ENCODE results near the gene SPATS1. TPM values are rescaled to one million over a fixed set of nuclear protein-coding genes. Genes with fewer than 3 reads are reported as not detected.

SPATS1 gene, protein sequence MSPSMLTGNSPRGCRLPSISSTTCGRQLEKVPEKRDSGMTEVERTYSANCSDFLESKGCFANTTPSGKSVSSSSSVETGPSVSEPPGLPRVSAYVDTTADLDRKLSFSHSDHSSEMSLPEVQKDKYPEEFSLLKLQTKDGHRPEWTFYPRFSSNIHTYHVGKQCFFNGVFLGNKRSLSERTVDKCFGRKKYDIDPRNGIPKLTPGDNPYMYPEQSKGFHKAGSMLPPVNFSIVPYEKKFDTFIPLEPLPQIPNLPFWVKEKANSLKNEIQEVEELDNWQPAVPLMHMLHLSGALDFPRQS
- not detected in 2 replicates for total RNA-seq (ENCODE audit: low replicate concordance)

DNA sequence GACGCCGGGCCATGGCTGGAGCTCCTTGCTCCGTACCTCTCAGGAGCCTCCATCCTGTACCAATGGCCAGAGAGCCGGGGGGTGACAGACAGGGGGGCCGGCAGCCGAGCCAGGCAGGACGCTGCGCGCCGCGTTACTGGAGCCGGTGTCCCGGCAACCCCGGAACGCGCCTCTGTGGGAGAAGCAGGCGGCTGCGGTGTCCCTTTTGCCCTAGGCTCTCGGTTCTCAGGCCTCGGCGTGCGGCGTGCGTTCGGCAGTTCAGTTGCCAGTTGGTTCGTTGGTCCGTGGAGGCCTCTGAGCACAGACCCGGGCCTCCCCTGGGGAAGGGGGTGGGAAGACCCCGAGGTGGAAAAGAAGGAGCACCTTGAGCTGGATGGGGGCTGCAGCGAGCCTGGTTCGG is at the start of gene SPATS1:
TSS of gene SPATS1 (plus strand) at position 162 of the 400 bp plus-strand sequence. CDS start 446 bp downstream, outside the sequence.

DNA sequence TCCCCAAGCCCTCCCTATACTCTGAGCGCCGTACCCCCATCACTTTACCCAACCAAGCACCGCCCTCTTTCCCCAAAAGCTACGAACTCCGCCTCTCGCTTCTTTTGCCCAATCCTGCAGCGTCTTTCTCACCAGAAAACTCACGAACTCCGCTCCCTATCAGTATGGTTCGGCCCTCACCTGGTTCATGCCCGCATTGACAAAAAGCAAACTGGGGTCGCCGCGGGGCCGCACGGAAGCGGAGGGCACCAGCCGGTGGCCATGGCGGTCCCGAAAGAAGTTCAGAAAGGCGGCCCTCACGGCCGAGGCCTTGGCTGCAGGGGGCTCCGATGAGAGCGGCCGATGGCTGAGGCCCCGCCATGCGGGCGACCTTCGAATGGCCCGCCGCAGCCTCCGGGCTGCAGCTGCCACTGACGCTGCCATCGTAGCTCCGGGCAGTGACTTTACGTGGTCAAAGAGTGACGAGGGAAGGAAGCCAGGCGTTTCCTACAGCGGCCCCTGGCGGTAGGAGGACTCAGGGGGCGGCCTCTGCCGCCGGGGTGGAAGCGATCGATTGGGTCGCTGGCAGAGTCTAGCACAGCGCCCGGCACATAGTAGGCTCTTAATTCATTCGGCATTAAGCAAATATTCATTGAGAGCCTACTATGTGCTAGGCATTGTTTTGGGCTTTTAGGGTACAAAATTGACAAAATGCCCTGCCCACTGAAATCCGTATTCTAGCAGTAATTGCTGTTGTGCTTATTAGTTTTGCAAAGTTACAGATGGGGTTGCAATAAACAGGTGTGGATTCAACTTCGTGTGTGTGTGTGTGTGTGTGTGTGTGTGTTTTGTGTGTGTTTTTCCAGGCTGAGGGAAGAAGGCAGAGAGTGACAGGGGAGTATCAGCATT is 29.3 kb upstream of the SPATS1 start, which contains the start of gene AARS2:
TSS of gene AARS2 (minus strand) at position 447 of the 888 bp plus-strand sequence. CDS start at position 423, 24 bp downstream.

DNA sequence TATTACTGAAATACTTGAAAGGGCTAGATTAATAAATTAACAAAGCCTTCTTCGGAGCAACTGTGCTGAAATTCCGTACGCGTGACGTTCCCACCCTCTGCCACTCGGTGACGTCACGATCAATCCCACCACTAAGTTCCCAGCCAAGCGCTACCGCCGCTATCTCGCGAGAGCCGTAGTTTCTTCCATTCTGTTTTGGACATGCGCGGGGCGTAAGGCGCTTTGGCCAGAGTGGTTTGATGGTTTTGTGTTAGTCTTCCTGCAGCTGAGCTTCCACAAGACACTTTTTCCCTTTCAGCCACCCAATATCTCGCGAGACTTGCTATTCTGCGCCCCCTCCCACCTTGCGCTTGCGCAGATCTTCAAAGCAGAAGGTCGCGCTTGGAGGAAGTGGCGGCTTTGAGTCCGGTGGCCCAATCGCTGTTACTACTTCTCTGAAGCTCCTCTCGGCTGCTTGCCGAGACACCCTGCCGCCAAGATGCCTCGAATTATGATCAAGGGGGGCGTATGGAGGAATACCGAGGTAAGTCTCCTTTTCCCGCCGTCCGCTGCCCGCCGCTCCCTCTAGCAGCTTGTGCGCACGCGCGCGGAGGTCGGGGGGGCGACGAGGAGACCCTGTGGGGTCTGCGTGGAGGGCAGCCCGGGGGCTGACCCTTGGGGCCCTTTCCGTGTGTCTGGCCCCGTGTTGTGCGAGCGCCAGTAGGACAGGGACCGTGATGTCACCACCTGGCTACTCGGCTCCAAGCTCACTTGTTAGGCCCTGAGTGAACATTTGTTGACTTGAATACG is 45.1 kb downstream of the SPATS1 start, which contains the start of gene CDC5L:
TSS of gene CDC5L (plus strand) at position 361 of the 789 bp plus-strand sequence. CDS start at position 479, 118 bp downstream.

Other genes starting within 250 kb of the SPATS1 start
- gene MRPL14, start 215.2 kb upstream of the SPATS1 start, total RNA-seq (ENCODE audit: low replicate concordance): 23.5 and 52.8 TPM in 2 replicates
- 14.3 and 24.2 TPM in 2 replicates for gene TMEM63B, start 215.1 kb upstream of the SPATS1 start, total RNA-seq (ENCODE audit: low replicate concordance)
- not detected in 2 replicates for gene CAPN11, start 183.8 kb upstream of the SPATS1 start, total RNA-seq (ENCODE audit: low replicate concordance)
- 0.12 TPM in 1 of 2 replicates, not detected in the other for gene MYMX, start 125.7 kb upstream of the SPATS1 start, total RNA-seq (ENCODE audit: low replicate concordance)
- gene SLC29A1, start 119.1 kb upstream of the SPATS1 start, total RNA-seq (ENCODE audit: low replicate concordance): 12.3 and 14.6 TPM in 2 replicates
- 367 and 497 TPM in 2 replicates for gene HSP90AB1, start 95.5 kb upstream of the SPATS1 start, total RNA-seq (ENCODE audit: low replicate concordance)
- gene SLC35B2, start 85.1 kb upstream of the SPATS1 start, total RNA-seq (ENCODE audit: low replicate concordance): 38.3 and 79.5 TPM in 2 replicates
- 1.5 and 4.8 TPM in 2 replicates for gene NFKBIE, start 77.1 kb upstream of the SPATS1 start, total RNA-seq (ENCODE audit: low replicate concordance)
- gene TMEM151B, start 72.2 kb upstream of the SPATS1 start, total RNA-seq (ENCODE audit: low replicate concordance): not detected in 2 replicates
- 13.1 and 14.4 TPM in 2 replicates for gene AARS2, start 29.3 kb upstream of the SPATS1 start, total RNA-seq (ENCODE audit: low replicate concordance)
- 11.3 and 18.1 TPM in 2 replicates for gene CDC5L, start 45.1 kb downstream of the SPATS1 start, total RNA-seq (ENCODE audit: low replicate concordance)

Data from smooth muscle cell of the coronary artery (primary cell).